Nephron progenitor cell (in vitro differentiated cells): Measurements from ENCODE around the gene STK16.

ENCODE experiments used
- DNase-seq: peaks from one replicate; pipeline ENCODE4 v3.0.0; 2021
- H3K27ac Mint-ChIP-seq: 2 replicates; pipeline ENCODE4 v1.8.0; 2021; ENCODE audit warnings: mild to moderate bottlenecking, moderate library complexity, mixed read lengths
- H3K27me3 Mint-ChIP-seq: 2 replicates; pipeline ENCODE4 v1.8.0; 2021; ENCODE audit warnings: mild to moderate bottlenecking, low read depth, mixed read lengths; ENCODE audit not compliant: poor library complexity
- H3K36me3 Mint-ChIP-seq: 2 replicates; pipeline ENCODE4 v1.8.0; 2021; ENCODE audit warnings: low read depth, mixed read lengths
- H3K4me1 Mint-ChIP-seq: 2 replicates; pipeline ENCODE4 v1.8.0; 2021; ENCODE audit warnings: mixed read lengths
- H3K4me3 Mint-ChIP-seq: 2 replicates; pipeline ENCODE4 v1.8.0; 2021; ENCODE audit warnings: mild to moderate bottlenecking, moderate library complexity, mixed read lengths
- H3K9me3 Mint-ChIP-seq: 2 replicates; pipeline ENCODE4 v1.8.0; 2021; ENCODE audit warnings: mild to moderate bottlenecking, moderate library complexity, mixed read lengths
- CTCF ChIP-seq: fragments of 200-600 bp; sonication (generic); IDR thresholded peaks from 2 replicates; pipeline ENCODE4 v1.5.0; 2021; ENCODE audit warnings: antibody characterized with exemption

Gene STK16

GRCh38 chr2:219273937-219274336 is 28.7 kb downstream of the STK16 start:
- peaks cover 29% of the 10 kb centered on the region for H3K27me3 Mint-ChIP-seq
- no peaks in the 10 kb centered on the region for H3K9me3 Mint-ChIP-seq
- H3K36me3 Mint-ChIP-seq, result no peaks in the 10 kb centered on the region
- no peak overlapping the region for H3K4me3 Mint-ChIP-seq
- H3K4me1 Mint-ChIP-seq, result peaks cover 27% of the 10 kb centered on the region
- DNase-seq, result no peak
- no peak overlapping the region for H3K27ac Mint-ChIP-seq
- no peak for TF ChIP-seq CTCF

GRCh38 chr2:219274361-219274921 is 29.2 kb downstream of the STK16 start:
- no peak for DNase-seq
- no peak overlapping the region for H3K27ac Mint-ChIP-seq
- no peaks in the 10 kb centered on the region for H3K9me3 Mint-ChIP-seq
- peaks cover 24% of the 10 kb centered on the region for H3K27me3 Mint-ChIP-seq
- TF ChIP-seq CTCF, result no peak
- no peaks in the 10 kb centered on the region for H3K36me3 Mint-ChIP-seq
- H3K4me1 Mint-ChIP-seq, result peaks cover 29% of the 10 kb centered on the region
- no peak overlapping the region for H3K4me3 Mint-ChIP-seq

GRCh38 chr2:219277703-219278654 is 32.7 kb downstream of the STK16 start:
- Mint-ChIP-seq H3K27ac (peak overlapping the region; percentile 86), H3K4me1 (peaks cover 60% of the 10 kb centered on the region), H3K27me3 (peaks cover 5% of the 10 kb centered on the region), H3K36me3 (peaks cover 6% of the 10 kb centered on the region), H3K4me3 (peak overlapping the region; percentile 91), H3K9me3 (no peaks in the 10 kb centered on the region)
- TF ChIP-seq CTCF, result peak; percentile 97
- DNase-seq, result peak; percentile 83

- Mint-ChIP-seq H3K36me3 (peaks cover 10% of the 10 kb centered on the region), H3K27ac (peak overlapping the region; percentile 86), H3K9me3 (no peaks in the 10 kb centered on the region), H3K27me3 (peaks cover 5% of the 10 kb centered on the region), H3K4me1 (peaks cover 62% of the 10 kb centered on the region), H3K4me3 (peak overlapping the region; percentile 91)
- no peak for TF ChIP-seq CTCF
- no peak for DNase-seq
Measured at GRCh38 chr2:219278655-219279150, 33.4 kb downstream of the STK16 start.

- H3K27ac Mint-ChIP-seq, result peak within 1 kb of the TSS; percentile 95
- no peak for TF ChIP-seq CTCF
- H3K4me3 Mint-ChIP-seq, result peak within 1 kb of the TSS; percentile 91
- H3K27me3 Mint-ChIP-seq, result peaks cover 5% of the 10 kb centered on the region
- H3K9me3 Mint-ChIP-seq, result no peaks in the 10 kb centered on the region
- H3K36me3 Mint-ChIP-seq, result peaks cover 10% of the 10 kb centered on the region
- DNase-seq, result peak; percentile 97
- H3K4me1 Mint-ChIP-seq, result peaks cover 61% of the 10 kb centered on the region
Measured at GRCh38 chr2:219279151-219279915, 34.1 kb downstream of the STK16 start, which contains the start of gene DNAJB2. Gene DNAJB2 (plus strand): TSS chr2:219279366. CDS start chr2:219279834, 468 bp downstream.
